ENCODE data around the gene ATOSA. TPM values are rescaled to one million over a fixed set of nuclear protein-coding genes. Genes with fewer than 3 reads are reported as not detected.

Gene ATOSA
- total and polyA plus RNA-seq, 2 donors (not counting 1 experiment from before 2014, with no cell fraction given), result 14.1 to 26.9 TPM

DNA sequence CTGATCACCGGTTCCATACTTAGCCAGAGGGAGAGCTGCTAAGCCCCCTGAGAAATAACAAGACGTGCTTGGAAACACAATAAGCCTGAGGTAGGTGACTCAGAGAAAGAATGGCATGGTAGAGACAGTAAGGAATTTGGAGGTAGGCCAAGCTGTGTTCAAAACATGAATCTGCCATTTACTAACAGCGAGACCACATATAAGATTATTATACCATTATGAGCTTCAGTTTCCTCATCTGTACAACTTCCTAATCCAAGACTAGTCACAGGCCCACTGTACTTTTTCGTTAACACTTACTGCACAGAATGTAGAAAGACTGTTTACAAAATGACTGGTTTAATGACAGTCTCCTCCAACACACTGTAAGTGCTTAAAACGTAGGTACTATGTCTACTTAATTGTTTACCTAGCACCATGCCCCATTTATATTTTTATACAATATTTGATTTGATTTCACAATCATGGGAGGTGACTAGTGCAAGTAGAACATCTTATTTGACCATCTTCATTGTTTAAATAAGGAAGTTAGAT, 25.7 kb downstream of the ATOSA start:
- Histone ChIP-seq H3K9ac (ENCODE audit: insufficient read depth, low read length) (no peak overlapping the region), H3K4me2 (ENCODE audit: extremely low read depth, insufficient read depth, low read length) (peak overlapping the region; percentile 68)

DNA sequence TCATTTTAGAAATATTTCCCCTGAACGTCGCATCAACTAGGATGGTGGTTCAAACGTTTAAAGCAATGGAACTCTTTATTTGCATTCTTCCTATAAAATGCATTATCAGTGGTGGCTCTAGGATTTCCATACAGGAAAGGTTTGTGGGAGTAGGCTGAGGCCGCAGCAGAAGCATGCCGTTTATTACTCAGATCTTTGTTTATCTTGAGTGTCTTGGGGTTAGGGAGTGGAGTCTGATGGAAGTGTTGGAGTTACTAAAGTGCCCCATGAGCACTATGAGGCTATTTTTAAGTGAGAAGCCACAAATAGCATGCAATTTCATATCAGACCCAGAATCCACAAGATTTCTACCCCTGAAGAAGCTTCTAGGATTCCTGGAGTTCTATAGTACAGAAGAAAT, 26.2 kb downstream of the ATOSA start:
- Histone ChIP-seq H3K4me1 (ENCODE audit: control insufficient read depth, extremely low read depth, insufficient read depth, low read length) (peaks cover 7% of the 10 kb centered on the region), H3K4me3 (replicated peaks in 1 of 4; ENCODE audit: control extremely low read depth in 1 of 4, insufficient read depth in 1 of 4, low read depth in 3 of 4, low read length in 4 of 4) (no peak overlapping the region), H3K27me3 (ENCODE audit: control insufficient read depth, insufficient read depth, low read length) (no peaks in the 10 kb centered on the region), H3K36me3 (ENCODE audit: control insufficient read depth, insufficient read depth, low read length) (no peaks in the 10 kb centered on the region), H2AFZ (ENCODE audit: low read length) (no peak overlapping the region), H3K4me2 (ENCODE audit: extremely low read depth, insufficient read depth, low read length) (peak overlapping the region; percentile 68), H3K79me2 (ENCODE audit: control insufficient read depth, insufficient read depth, low read length) (no peaks in the 10 kb centered on the region), H3K9me3 (ENCODE audit: control insufficient read depth, insufficient read depth, low read depth, low read length) (no peaks in the 10 kb centered on the region), H4K20me1 (ENCODE audit: control insufficient read depth, extremely low read depth, insufficient read depth, low read length) (no peaks in the 10 kb centered on the region), H3K9ac (ENCODE audit: insufficient read depth, low read length) (no peak overlapping the region), H3K27ac (ENCODE audit: insufficient read depth, low read length) (peak overlapping the region; percentile 76)
- DNase-seq (ENCODE audit: low read depth in 2 of 2), result peak; percentile 76 to 91
- TF ChIP-seq, protein P1, sequence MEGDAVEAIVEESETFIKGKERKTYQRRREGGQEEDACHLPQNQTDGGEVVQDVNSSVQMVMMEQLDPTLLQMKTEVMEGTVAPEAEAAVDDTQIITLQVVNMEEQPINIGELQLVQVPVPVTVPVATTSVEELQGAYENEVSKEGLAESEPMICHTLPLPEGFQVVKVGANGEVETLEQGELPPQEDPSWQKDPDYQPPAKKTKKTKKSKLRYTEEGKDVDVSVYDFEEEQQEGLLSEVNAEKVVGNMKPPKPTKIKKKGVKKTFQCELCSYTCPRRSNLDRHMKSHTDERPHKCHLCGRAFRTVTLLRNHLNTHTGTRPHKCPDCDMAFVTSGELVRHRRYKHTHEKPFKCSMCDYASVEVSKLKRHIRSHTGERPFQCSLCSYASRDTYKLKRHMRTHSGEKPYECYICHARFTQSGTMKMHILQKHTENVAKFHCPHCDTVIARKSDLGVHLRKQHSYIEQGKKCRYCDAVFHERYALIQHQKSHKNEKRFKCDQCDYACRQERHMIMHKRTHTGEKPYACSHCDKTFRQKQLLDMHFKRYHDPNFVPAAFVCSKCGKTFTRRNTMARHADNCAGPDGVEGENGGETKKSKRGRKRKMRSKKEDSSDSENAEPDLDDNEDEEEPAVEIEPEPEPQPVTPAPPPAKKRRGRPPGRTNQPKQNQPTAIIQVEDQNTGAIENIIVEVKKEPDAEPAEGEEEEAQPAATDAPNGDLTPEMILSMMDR (conservative IDR thresholded peaks at IDR 0.05 in 1 of 2, IDR thresholded peaks at IDR 0.05 in 1 of 2; ENCODE audit: low read depth in 1 of 2, low read length in 2 of 2), result no peak
- TF ChIP-seq EZH2 (IDR thresholded peaks at IDR 0.05; ENCODE audit: low read length, missing control alignments), result no peak

More for the DNA sequence above, 25.7 kb downstream of the ATOSA start:
- no peaks in the 10 kb centered on the region for H3K27me3 ChIP-seq (ENCODE audit: control insufficient read depth, insufficient read depth, low read length)
- DNase-seq (ENCODE audit: low read depth in 2 of 2), result peak; percentile 54 to 93
- no peak overlapping the region for H3K4me3 ChIP-seq (replicated peaks in 1 of 4; ENCODE audit: control extremely low read depth in 1 of 4, insufficient read depth in 1 of 4, low read depth in 3 of 4, low read length in 4 of 4)
- no peaks in the 10 kb centered on the region for H3K36me3 ChIP-seq (ENCODE audit: control insufficient read depth, insufficient read depth, low read length)
- no peak for TF ChIP-seq EZH2 (IDR thresholded peaks at IDR 0.05; ENCODE audit: low read length, missing control alignments)
- TF ChIP-seq, protein P1 (conservative IDR thresholded peaks at IDR 0.05 in 1 of 2, IDR thresholded peaks at IDR 0.05 in 1 of 2; ENCODE audit: low read depth in 1 of 2, low read length in 2 of 2), result no peak
- no peaks in the 10 kb centered on the region for H3K9me3 ChIP-seq (ENCODE audit: control insufficient read depth, insufficient read depth, low read depth, low read length)
- H3K79me2 ChIP-seq (ENCODE audit: control insufficient read depth, insufficient read depth, low read length), result no peaks in the 10 kb centered on the region
- H3K4me1 ChIP-seq (ENCODE audit: control insufficient read depth, extremely low read depth, insufficient read depth, low read length), result peaks cover 7% of the 10 kb centered on the region
- peak overlapping the region; percentile 76 for H3K27ac ChIP-seq (ENCODE audit: insufficient read depth, low read length)
- no peak overlapping the region for H2AFZ ChIP-seq (ENCODE audit: low read length)
- no peaks in the 10 kb centered on the region for H4K20me1 ChIP-seq (ENCODE audit: control insufficient read depth, extremely low read depth, insufficient read depth, low read length)

DNA sequence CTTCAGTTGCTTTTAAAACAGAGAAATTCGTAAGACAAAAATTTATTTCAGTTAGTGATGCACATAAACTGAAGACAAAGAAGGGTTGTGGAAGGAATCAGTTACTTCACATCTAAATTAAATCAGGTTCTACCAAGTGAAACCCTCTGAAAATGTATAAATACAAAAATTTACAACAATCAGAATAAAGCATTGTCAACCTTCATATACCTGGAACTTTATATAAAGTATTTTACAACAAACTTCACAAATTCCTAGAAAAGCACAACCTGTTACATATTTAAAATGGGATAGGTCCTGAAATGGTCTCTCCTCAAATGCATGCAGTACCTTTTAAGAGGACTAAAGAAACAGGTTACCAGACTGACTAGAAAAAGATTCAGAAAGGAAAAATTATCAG, 26.9 kb downstream of the ATOSA start:
- Histone ChIP-seq H3K4me3 (replicated peaks in 1 of 4; ENCODE audit: control extremely low read depth in 1 of 4, insufficient read depth in 1 of 4, low read depth in 3 of 4, low read length in 4 of 4) (peak overlapping the region in 2 of 4 experiments; percentile 46 to 63), H3K9me3 (ENCODE audit: control insufficient read depth, insufficient read depth, low read depth, low read length) (no peaks in the 10 kb centered on the region)

More for the DNA sequence above, 26.9 kb downstream of the ATOSA start:
- TF ChIP-seq, protein P1 (conservative IDR thresholded peaks at IDR 0.05 in 1 of 2, IDR thresholded peaks at IDR 0.05 in 1 of 2; ENCODE audit: low read depth in 1 of 2, low read length in 2 of 2), result no peak
- TF ChIP-seq EZH2 (IDR thresholded peaks at IDR 0.05; ENCODE audit: low read length, missing control alignments), result no peak
- no peak for DNase-seq (ENCODE audit: low read depth in 2 of 2)
- no peaks in the 10 kb centered on the region for H3K79me2 ChIP-seq (ENCODE audit: control insufficient read depth, insufficient read depth, low read length)
- H2AFZ ChIP-seq (ENCODE audit: low read length), result no peak overlapping the region
- no peaks in the 10 kb centered on the region for H4K20me1 ChIP-seq (ENCODE audit: control insufficient read depth, extremely low read depth, insufficient read depth, low read length)
- no peaks in the 10 kb centered on the region for H3K36me3 ChIP-seq (ENCODE audit: control insufficient read depth, insufficient read depth, low read length)
- H3K9ac ChIP-seq (ENCODE audit: insufficient read depth, low read length), result no peak overlapping the region
- H3K4me2 ChIP-seq (ENCODE audit: extremely low read depth, insufficient read depth, low read length), result peak overlapping the region; percentile 89
- H3K27me3 ChIP-seq (ENCODE audit: control insufficient read depth, insufficient read depth, low read length), result no peaks in the 10 kb centered on the region
- H3K4me1 ChIP-seq (ENCODE audit: control insufficient read depth, extremely low read depth, insufficient read depth, low read length), result peaks cover 7% of the 10 kb centered on the region
- H3K27ac ChIP-seq (ENCODE audit: insufficient read depth, low read length), result peak overlapping the region; percentile 76
